H9 (cell line): ENCODE data around the gene INVS. TPM values are rescaled to one million over a fixed set of nuclear protein-coding genes. Genes with fewer than 3 reads are reported as not detected.

ENCODE experiments used
- DNase-seq: peaks from one replicate; pipeline ENCODE4 v3.0.0-alpha.2; 2017
- H2AFZ ChIP-seq: one replicate; pipeline ENCODE4 v1.6.1; 2013; ENCODE audit warnings: mild to moderate bottlenecking, low read length, control low read depth, moderate library complexity
- H2AK5ac ChIP-seq: 2 replicates; pipeline ENCODE4 v1.6.1; 2013; ENCODE audit warnings: low read length, control low read depth, mixed read lengths; ENCODE audit not compliant: insufficient read length
- H2BK120ac ChIP-seq: one replicate; pipeline ENCODE4 v1.6.1; 2013; ENCODE audit warnings: low read depth, mild to moderate bottlenecking, low read length, control low read depth, inconsistent platforms; ENCODE audit not compliant: poor library complexity, severe bottlenecking
- H2BK12ac ChIP-seq: 2 replicates; pipeline ENCODE4 v1.6.1; 2013; ENCODE audit warnings: low read length, control low read depth, mixed read lengths, low read depth; ENCODE audit not compliant: insufficient read length
- H2BK15ac ChIP-seq: 2 replicates; pipeline ENCODE4 v1.6.1; 2013; ENCODE audit warnings: low read depth, low read length, control low read depth
- H2BK20ac ChIP-seq: one replicate; pipeline ENCODE4 v1.6.1; 2013; ENCODE audit warnings: low read depth, mild to moderate bottlenecking, low read length, control low read depth, inconsistent platforms; ENCODE audit not compliant: poor library complexity, severe bottlenecking
- H2BK5ac ChIP-seq: 2 replicates; pipeline ENCODE4 v1.6.1; 2013; ENCODE audit warnings: low read length, control low read depth, mixed read lengths; ENCODE audit not compliant: insufficient read length
- H3K14ac ChIP-seq: 2 replicates; pipeline ENCODE4 v1.6.1; 2013; ENCODE audit warnings: low read length, control low read depth; ENCODE audit not compliant: insufficient read depth
- H3K18ac ChIP-seq: 2 replicates; pipeline ENCODE4 v1.6.1; 2013; ENCODE audit warnings: low read depth, mild to moderate bottlenecking, mixed read lengths, low read length, control low read depth; ENCODE audit not compliant: insufficient read length
- H3K23ac ChIP-seq: 2 replicates; pipeline ENCODE4 v1.6.1; 2013; ENCODE audit warnings: low read length, control low read depth, mixed read lengths, low read depth; ENCODE audit not compliant: insufficient read length
- H3K23me2 ChIP-seq: 2 replicates; pipeline ENCODE4 v1.6.1; 2013; ENCODE audit warnings: low read depth, mild to moderate bottlenecking, mixed read lengths, low read length, control low read depth; ENCODE audit not compliant: insufficient read length, poor library complexity, severe bottlenecking
- H3K27ac ChIP-seq: 2 replicates; pipeline ENCODE4 v1.5.1; 2013; ENCODE audit warnings: low read length, control low read depth, mixed read lengths, low read depth; ENCODE audit not compliant: insufficient read length
- H3K27me3 ChIP-seq: 2 replicates; pipeline ENCODE4 v1.6.1; 2013; ENCODE audit warnings: low read length, control low read depth, inconsistent platforms; ENCODE audit not compliant: insufficient read depth
- H3K4ac ChIP-seq: 2 replicates; pipeline ENCODE4 v1.6.1; 2013; ENCODE audit warnings: low read depth, mild to moderate bottlenecking, control low read depth, inconsistent platforms, low read length, moderate library complexity
- H3K4me1 ChIP-seq: 2 replicates; pipeline ENCODE4 v1.6.1; 2013; ENCODE audit warnings: low read length, control low read depth, inconsistent platforms; ENCODE audit not compliant: insufficient read depth
- H3K4me2 ChIP-seq: 2 replicates; pipeline ENCODE4 v1.6.1; 2013; ENCODE audit warnings: low read length, control low read depth, mixed read lengths; ENCODE audit not compliant: insufficient read length, insufficient read depth
- H3K56ac ChIP-seq: 2 replicates; pipeline ENCODE4 v1.6.1; 2013; ENCODE audit warnings: low read depth, mild to moderate bottlenecking, mixed read lengths, low read length, control low read depth; ENCODE audit not compliant: insufficient read length
- H3K79me1 ChIP-seq: 2 replicates; pipeline ENCODE4 v1.6.1; 2013; ENCODE audit warnings: low read depth, mild to moderate bottlenecking, moderate library complexity, low read length, control low read depth, inconsistent platforms; ENCODE audit not compliant: insufficient read depth, poor library complexity, severe bottlenecking
- H3K79me2 ChIP-seq: 2 replicates; pipeline ENCODE4 v1.6.1; 2013; ENCODE audit warnings: low read length, control low read depth, inconsistent platforms; ENCODE audit not compliant: insufficient read depth
- H3K9ac ChIP-seq: 2 replicates; pipeline ENCODE4 v1.6.1; 2013; ENCODE audit warnings: low read length, control low read depth, mixed read lengths; ENCODE audit not compliant: insufficient read length; ENCODE audit errors: extremely low read depth
- H3K9me3 ChIP-seq: one replicate; pipeline ENCODE4 v1.6.1; 2013; ENCODE audit warnings: low read depth, low read length, inconsistent platforms; ENCODE audit not compliant: control insufficient read depth
- H3T11ph ChIP-seq: one replicate; pipeline ENCODE4 v1.6.1; 2013; ENCODE audit warnings: mild to moderate bottlenecking, low read length, control low read depth, inconsistent platforms
- H4K20me1 ChIP-seq: one replicate; pipeline ENCODE4 v1.6.1; 2013; ENCODE audit not compliant: control insufficient read depth, insufficient read length, insufficient read depth
- H4K5ac ChIP-seq: 2 replicates; pipeline ENCODE4 v1.6.1; 2013; ENCODE audit warnings: low read depth, mild to moderate bottlenecking, mixed read lengths, low read length, control low read depth; ENCODE audit not compliant: insufficient read length
- H4K8ac ChIP-seq: replicated peaks from 2 replicates; pipeline ENCODE4 v1.6.1; 2013; ENCODE audit warnings: low read length, control low read depth, mixed read lengths, low read depth; ENCODE audit not compliant: insufficient read length
- H4K91ac ChIP-seq: 2 replicates; pipeline ENCODE4 v1.6.1; 2013; ENCODE audit warnings: low read depth, mild to moderate bottlenecking, moderate library complexity, mixed read lengths, low read length, control low read depth; ENCODE audit not compliant: insufficient read length
- H3K27ac Mint-ChIP-seq, 3 experiments: 2 replicates in 2 of 3; 3 replicates in 1 of 3; pipeline ENCODE4 v1.8.0; 2020 to 2021; ENCODE audit warnings: mixed read lengths in 3 of 3, mild to moderate bottlenecking in 1 of 3, moderate library complexity in 1 of 3
- H3K27me3 Mint-ChIP-seq: 2 replicates; pipeline ENCODE4 v1.8.0; 2021; ENCODE audit warnings: low read depth, mild to moderate bottlenecking, moderate library complexity, mixed read lengths
- H3K36me3 Mint-ChIP-seq, 3 experiments: 2 replicates in 2 of 3; 3 replicates in 1 of 3; pipeline ENCODE4 v1.8.0; 2020 to 2021; ENCODE audit warnings: low read depth in 3 of 3, mixed read lengths in 3 of 3; ENCODE audit not compliant: insufficient read depth in 1 of 3
- H3K4me1 Mint-ChIP-seq, 2 experiments: 2 replicates each; pipeline ENCODE4 v1.8.0; 2020; ENCODE audit warnings: mixed read lengths in 2 of 2
- H3K4me3 Mint-ChIP-seq, 2 experiments: 2 replicates in 1 of 2; 3 replicates in 1 of 2; pipeline ENCODE4 v1.8.0; 2020 to 2021; ENCODE audit warnings: mild to moderate bottlenecking in 2 of 2, mixed read lengths in 2 of 2, moderate library complexity in 1 of 2
- H3K9me3 Mint-ChIP-seq, 2 experiments: 2 replicates in 1 of 2; 3 replicates in 1 of 2; pipeline ENCODE4 v1.8.0; 2020; ENCODE audit warnings: mild to moderate bottlenecking in 2 of 2, mixed read lengths in 2 of 2, moderate library complexity in 1 of 2
- CTCF ChIP-seq: fragments of 200-600 bp; sonication (generic); conservative IDR thresholded peaks from 3 replicates; pipeline ENCODE4 v1.8.0; 2021; ENCODE audit warnings: antibody characterized with exemption, mild to moderate bottlenecking
- WGBS: extraction: QIAGEN DNeasy Blood & Tissue Kit; methylation state at CpG from one replicate; pipeline ENCODE4 v1.1.7; 2013; ENCODE audit warnings: missing lambda C conversion rate, low lambda C conversion rate, mixed read lengths; ENCODE audit not compliant: insufficient read length; ENCODE audit errors: extremely low coverage; 5-methylcytosine and 5-hydroxymethylcytosine counted together
- total RNA-seq: library from RNA; stranded (reverse); gene quantifications from 2 replicates; pipeline ENCODE4 v1.2.1, GENCODE V29; 2021

The INVS gene
- total RNA-seq, 1 experiment from 2014 or later = 7.5 TPM

- H3K9me3 Mint-ChIP-seq = peaks cover 3 to 10% of the 10 kb centered on the region in 2 experiments; a peak in 4 of 5 replicates
- Histone ChIP-seq H3T11ph (no peak overlapping the region), H2BK12ac (no peak overlapping the region), H2BK120ac (no peak overlapping the region), H3K9ac (no peak overlapping the region), H4K5ac (no peak overlapping the region), H3K4me2 (no peak overlapping the region), H3K79me1 (peaks cover 4% of the 10 kb centered on the region), H3K4me1 (no peaks in the 10 kb centered on the region), H3K14ac (no peak overlapping the region), H4K8ac (no peak overlapping the region), H4K91ac (no peak overlapping the region), H3K27ac (no peak overlapping the region), H4K20me1 (no peaks in the 10 kb centered on the region), H2BK20ac (no peak overlapping the region), H3K23ac (no peak overlapping the region), H3K56ac (no peak overlapping the region), H3K4ac (no peak overlapping the region), H3K79me2 (peaks cover 3% of the 10 kb centered on the region; the same call in 1 of the 2 replicates), H3K18ac (no peak overlapping the region), H3K9me3 (no peaks in the 10 kb centered on the region), H2BK5ac (no peak overlapping the region), H2AFZ (no peak overlapping the region), H2BK15ac (no peak overlapping the region), H3K23me2 (no peaks in the 10 kb centered on the region), H2AK5ac (no peak overlapping the region), H3K27me3 (no peaks in the 10 kb centered on the region)
- WGBS = no CpG with 5 or more reads among the region's 4 CpGs
- H3K4me1 Mint-ChIP-seq = no peaks in the 10 kb centered on the region
- no peak for DNase-seq
- H3K4me3 Mint-ChIP-seq = no peak overlapping the region
- TF ChIP-seq CTCF = no peak
- H3K27ac Mint-ChIP-seq = no peak overlapping the region
- H3K27me3 Mint-ChIP-seq = no peaks in the 10 kb centered on the region
- H3K36me3 Mint-ChIP-seq = peaks cover 74 to 86% (median 82%) of the 10 kb centered on the region in 3 experiments
These were observed 216.5 kb downstream of the INVS start for GRCh38 chr9:100315561-100315960.
